ENCODE results near the gene ACAA2. TPM values are rescaled to one million over a fixed set of nuclear protein-coding genes. Genes with fewer than 3 reads are reported as not detected.
"Not testable (repeated sequence)": the region's sequence is repeated elsewhere in the genome, so short reads cannot be mapped to it uniquely, and the experiment has no call there.

The ACAA2 gene
- total RNA-seq, 1 experiment from 2014 or later = 33.7 TPM

GRCh38 chr18:49798001-49798400 lies 15.3 kb downstream of the ACAA2 start:
- intact Hi-C loops (cut with micrococcal nuclease; ENCODE audit: unreplicated experiment) = no loop called here
- TF ChIP-seq EZH2 (IDR thresholded peaks at IDR 0.05; ENCODE audit: low read depth) (no peak), CTCF (conservative IDR thresholded peaks at IDR 0.05) (no peak)

GRCh38 chr18:49795612-49796552 lies 17.5 kb downstream of the ACAA2 start:
- Histone ChIP-seq H3K36me3 (ENCODE audit: low read depth) (0 out of 2 replicates have a peak, but pooled peaks cover 3% of the 10 kb centered on the region), H3F3A (ENCODE audit: insufficient read depth, low read depth) (no peaks in the 10 kb centered on the region), H3K4me1 (replicated peaks; ENCODE audit: insufficient read depth) (no peaks in the 10 kb centered on the region), H2AFZ (no peak overlapping the region), H4K20me1 (ENCODE audit: insufficient read depth) (no peaks in the 10 kb centered on the region), H3K27ac (no peak overlapping the region), H3K4me2 (no peak overlapping the region), H3K27me3 (ENCODE audit: insufficient read depth, low read depth) (no peaks in the 10 kb centered on the region), H3K9me2 (ENCODE audit: insufficient read depth) (no peaks in the 10 kb centered on the region), H3K4me3 (no peak overlapping the region), H3K79me2 (ENCODE audit: low read depth) (no peaks in the 10 kb centered on the region), H3K9me3 (ENCODE audit: insufficient read depth, low read depth) (no peaks in the 10 kb centered on the region)
- no peak for DNase-seq
- ChIA-PET POLR2A (ENCODE audit: unreplicated experiment) (no interaction called here), CTCF (no interaction called here)
- intact Hi-C loops (cut with micrococcal nuclease; ENCODE audit: unreplicated experiment) = no loop called here
- TF ChIP-seq CTCF (conservative IDR thresholded peaks at IDR 0.05) (no peak), EZH2 (IDR thresholded peaks at IDR 0.05; ENCODE audit: low read depth) (no peak)
- BruUV-seq (replicated peaks) = no TSS peak

More at GRCh38 chr18:49798001-49798400, 15.3 kb downstream of the ACAA2 start:
- POLR2A ChIA-PET (ENCODE audit: unreplicated experiment) = no interaction called here
- H3K79me2 ChIP-seq (ENCODE audit: low read depth) = no peaks in the 10 kb centered on the region
- H3K9me2 ChIP-seq (ENCODE audit: insufficient read depth) = no peaks in the 10 kb centered on the region
- no peaks in the 10 kb centered on the region for H3K9me3 ChIP-seq (ENCODE audit: insufficient read depth, low read depth)
- no peak overlapping the region for H2AFZ ChIP-seq
- DNase-seq = no peak
- H3K4me1 ChIP-seq (replicated peaks; ENCODE audit: insufficient read depth) = no peaks in the 10 kb centered on the region
- H3K27me3 ChIP-seq (ENCODE audit: insufficient read depth, low read depth) = no peaks in the 10 kb centered on the region
- H3K27ac ChIP-seq = no peak overlapping the region
- H3K36me3 ChIP-seq (ENCODE audit: low read depth) = no peaks in the 10 kb centered on the region
- no TSS peak for BruUV-seq (replicated peaks)
- no peaks in the 10 kb centered on the region for H3F3A ChIP-seq (ENCODE audit: insufficient read depth, low read depth)
- H3K4me2 ChIP-seq = no peak overlapping the region
- CTCF ChIA-PET = no interaction called here
- H3K4me3 ChIP-seq = no peak overlapping the region
- H4K20me1 ChIP-seq (ENCODE audit: insufficient read depth) = no peaks in the 10 kb centered on the region

GRCh38 chr18:49794743-49795142 lies 18.6 kb downstream of the ACAA2 start:
- ChIA-PET POLR2A (ENCODE audit: unreplicated experiment) (no interaction called here), CTCF (interaction anchor here (0.5 kb wide), 1 partner anchor 291 kb away, joined by 11 read pairs; no protein-coding TSS in a partner anchor)
- intact Hi-C loops (cut with micrococcal nuclease; ENCODE audit: unreplicated experiment) = no loop called here
- no peaks in the 10 kb centered on the region for H3K9me3 ChIP-seq (ENCODE audit: insufficient read depth, low read depth)
- H3K4me2 ChIP-seq = no peak overlapping the region
- no peaks in the 10 kb centered on the region for H3K79me2 ChIP-seq (ENCODE audit: low read depth)
- TF ChIP-seq CTCF (conservative IDR thresholded peaks at IDR 0.05) (no peak), EZH2 (IDR thresholded peaks at IDR 0.05; ENCODE audit: low read depth) (no peak)
- no peak for DNase-seq
- H3K9me2 ChIP-seq (ENCODE audit: insufficient read depth) = no peaks in the 10 kb centered on the region
- 0 out of 2 replicates have a peak, but pooled peaks cover 3% of the 10 kb centered on the region for H3K36me3 ChIP-seq (ENCODE audit: low read depth)
- H3K27ac ChIP-seq = no peak overlapping the region
- H3K4me1 ChIP-seq (replicated peaks; ENCODE audit: insufficient read depth) = no peaks in the 10 kb centered on the region
- H4K20me1 ChIP-seq (ENCODE audit: insufficient read depth) = no peaks in the 10 kb centered on the region
- BruUV-seq (replicated peaks) = no TSS peak
- no peaks in the 10 kb centered on the region for H3F3A ChIP-seq (ENCODE audit: insufficient read depth, low read depth)
- H2AFZ ChIP-seq = no peak overlapping the region
- H3K27me3 ChIP-seq (ENCODE audit: insufficient read depth, low read depth) = no peaks in the 10 kb centered on the region
- no peak overlapping the region for H3K4me3 ChIP-seq

- H3K4me2 ChIP-seq; H3K27me3 ChIP-seq (ENCODE audit: insufficient read depth, low read depth); POLR2A ChIA-PET (ENCODE audit: unreplicated experiment); H3K79me2 ChIP-seq (ENCODE audit: low read depth); H3K9me3 ChIP-seq (ENCODE audit: insufficient read depth, low read depth); H3F3A ChIP-seq (ENCODE audit: insufficient read depth, low read depth); H3K36me3 ChIP-seq (ENCODE audit: low read depth); DNase-seq; H3K4me3 ChIP-seq; H3K9me2 ChIP-seq (ENCODE audit: insufficient read depth); BruUV-seq (replicated peaks); intact Hi-C loops (cut with micrococcal nuclease; ENCODE audit: unreplicated experiment); H4K20me1 ChIP-seq (ENCODE audit: insufficient read depth); H2AFZ ChIP-seq; CTCF ChIA-PET; H3K27ac ChIP-seq: not testable (repeated sequence)
- peaks cover 10% of the 10 kb centered on the region for H3K4me1 ChIP-seq (replicated peaks; ENCODE audit: insufficient read depth)
Measured at GRCh38 chr18:49789560-49790134, 23.7 kb downstream of the ACAA2 start.

All from PC-9 (cell line).